Measurements from ENCODE around the gene C15orf39. TPM values are rescaled to one million over a fixed set of nuclear protein-coding genes. Genes with fewer than 3 reads are reported as not detected.
"Not testable (repeated sequence)": the region's sequence is repeated elsewhere in the genome, so short reads cannot be mapped to it uniquely, and the experiment has no call there.

The C15orf39 gene
- total RNA-seq, 2 donors from 2014 or later: 20.4 to 32.3 TPM

DNA sequence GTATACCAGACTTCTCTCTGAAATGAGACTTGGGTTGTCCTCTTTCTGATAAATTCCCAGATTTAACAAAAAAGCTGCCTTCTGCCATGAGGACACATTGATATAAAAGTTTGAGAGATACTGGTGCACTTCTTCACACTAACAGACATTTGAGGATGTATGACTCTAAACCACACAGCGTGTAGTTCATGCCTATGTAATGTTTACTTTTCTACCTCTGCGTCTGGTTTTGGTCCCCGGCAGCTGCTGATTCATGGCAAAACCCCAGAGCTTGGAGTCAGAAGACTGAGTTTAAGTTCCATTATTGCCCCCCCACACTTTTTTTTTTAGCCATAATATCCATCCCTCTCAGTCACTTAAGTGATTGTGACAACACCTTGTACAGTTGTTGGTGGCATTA, 58.2 kb downstream of the C15orf39 start:
- not testable (repeated sequence) for H3K4me3 Mint-ChIP-seq; ATAC-seq (replicated peaks); H3K36me3 Mint-ChIP-seq (ENCODE audit: low read depth); H3K9me3 Mint-ChIP-seq; H3K4me1 Mint-ChIP-seq; H3K27me3 Mint-ChIP-seq; H3K27ac Mint-ChIP-seq

Other genes starting within 250 kb of the C15orf39 start
- 1 to 10 TPM; 2.4 to 9.6 TPM for gene RPP25, start 245.1 kb upstream of the C15orf39 start, total RNA-seq
- gene SCAMP5, start 206.3 kb upstream of the C15orf39 start, total RNA-seq: 1 to 10 TPM; 5.1 to 5.3 TPM
- gene PPCDC, start 178.3 kb upstream of the C15orf39 start, total RNA-seq: 10 to 100 TPM; 24.2 to 27.5 TPM
- not detected for gene GOLGA6C, start 56.5 kb downstream of the C15orf39 start, total RNA-seq
- under 1 TPM in 1 of 2 donors, not detected in 1; 0.16 TPM for gene GOLGA6D, start 81.0 kb downstream of the C15orf39 start, total RNA-seq
- 10 to 100 TPM; 69.9 to 78.9 TPM for gene COMMD4, start 134.2 kb downstream of the C15orf39 start, total RNA-seq
- 10 to 100 TPM; 11.6 to 56.7 TPM for gene NEIL1, start 145.2 kb downstream of the C15orf39 start, total RNA-seq
- gene MAN2C1, start 166.7 kb downstream of the C15orf39 start, total RNA-seq: 100 to 1,000 TPM; 114 to 245 TPM
- 10 to 100 TPM; 82.3 to 96.6 TPM for gene SIN3A, start 249.8 kb downstream of the C15orf39 start, total RNA-seq

Data from activated T-helper 17 cell treated with anti-CD3 and anti-CD28 coated beads, Interleukin-2, amount 50 U/mL, for 72 hours (primary cell).